Measurements from ENCODE around the gene RFX2. TPM values are rescaled to one million over a fixed set of nuclear protein-coding genes. Genes with fewer than 3 reads are reported as not detected.

Gene RFX2
- total and polyA plus RNA-seq, 10 of the 15 experiments (the other 5 are each of a cell fraction or from before 2014, with no cell fraction given), result 3.2 to 9.8 (median 4.7) TPM

DNA sequence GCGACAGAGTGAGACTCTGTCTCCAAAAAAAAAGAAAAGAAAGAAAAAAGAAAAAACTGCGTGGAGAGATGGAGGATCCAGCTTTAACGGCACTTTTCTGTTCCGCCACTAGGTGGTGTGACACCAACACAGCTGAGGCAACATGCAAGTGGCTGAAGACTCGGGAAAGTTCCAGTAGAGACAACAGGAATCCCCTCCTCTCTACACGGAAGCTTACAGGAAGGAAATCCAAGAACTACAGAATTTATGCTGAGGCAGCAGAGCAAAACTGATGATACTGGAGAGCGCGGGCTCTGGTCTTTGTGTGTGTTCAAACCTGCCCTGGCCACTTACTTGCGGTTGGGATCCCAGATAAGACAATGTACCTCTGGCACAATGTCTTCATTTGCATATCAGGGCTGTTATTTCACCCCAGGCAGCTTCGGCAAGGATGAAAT, 142.3 kb downstream of the RFX2 start:
- peaks cover 12% of the 10 kb centered on the region for H3K4me1 ChIP-seq (ENCODE audit: control insufficient read depth, insufficient read depth, low read length)
- no peak overlapping the region for H2AFZ ChIP-seq (ENCODE audit: control insufficient read depth, low read depth, low read length)
- H3K27me3 ChIP-seq (replicated peaks in 1 of 2; ENCODE audit: control insufficient read depth in 2 of 2, insufficient read depth in 2 of 2, low read length in 1 of 2), result no peaks in the 10 kb centered on the region
- H3K4me2 ChIP-seq (ENCODE audit: control insufficient read depth, insufficient read depth), result peak overlapping the region; percentile 72
- H3K4me3 ChIP-seq, result no peak overlapping the region
- ChIA-PET POLR2A (interaction anchor here (0.8 to 1.9 kb wide), 7 partner anchors 11 to 75 kb away, joined by 3 to 18 read pairs (median 4); partner anchors contain the start of genes NDUFA11, RANBP3 and VMAC), RAD21 (ENCODE audit: unreplicated experiment) (interaction anchor here (0.7 to 2.6 kb wide), 12 partner anchors 11 to 164 kb away, joined by 3 to 21 read pairs (median 5); partner anchors contain the start of genes NRTN, RANBP3 and VMAC), SMC1A (ENCODE audit: uncharacterized antibody, unreplicated experiment) (interaction anchor here (0.9 to 2.2 kb wide), 12 partner anchors 11 to 164 kb away, joined by 3 to 24 read pairs (median 4); partner anchors contain the start of genes NRTN, RANBP3 and VMAC), CTCF (interaction anchor here (0.6 to 3.9 kb wide), 28 partner anchors 11 to 251 kb away, joined by 3 to 76 read pairs (median 5); partner anchors contain the start of genes NDUFA11, NRTN, RANBP3 and VMAC)
- BruUV-seq (replicated peaks), result no TSS peak
- H3K79me2 ChIP-seq (ENCODE audit: control insufficient read depth, insufficient read depth, low read length), result peaks cover 84% of the 10 kb centered on the region
- H3K36me3 ChIP-seq (ENCODE audit: control insufficient read depth in 2 of 2, insufficient read depth in 2 of 2, low read length in 1 of 2), result peaks cover 3 to 9% of the 10 kb centered on the region in 2 experiments
- 11% methylated on average over 10 of the region's 10 CpGs for WGBS (ENCODE audit: insufficient coverage, insufficient replicate concordance, low lambda C conversion rate, missing lambda C conversion rate)
- peak overlapping the region; percentile 53 for H3K27ac ChIP-seq (ENCODE audit: control insufficient read depth, insufficient read depth)
- H4K20me1 ChIP-seq (ENCODE audit: control insufficient read depth, insufficient read depth), result peaks cover 28% of the 10 kb centered on the region
- ATAC-seq (peak; percentile 91), FAIRE-seq (peak; percentile 97), DNase-seq (ENCODE audit: low read depth, low spot score) (peak; percentile 17)
- no peak overlapping the region for H3K9ac ChIP-seq (ENCODE audit: control insufficient read depth, insufficient read depth, low read length)
- intact Hi-C loops (cut with micrococcal nuclease; ENCODE audit: unreplicated experiment), result no loop called here
- H3K9me3 ChIP-seq (replicated peaks; ENCODE audit: control insufficient read depth, insufficient read depth, low read length), result no peaks in the 10 kb centered on the region
- in situ Hi-C loops (cut with MboI), result no loop called here
- TF ChIP-seq ZNF274 (IDR thresholded peaks at IDR 0.05; ENCODE audit: insufficient read depth, insufficient read length), result no peak
- TF ChIP-seq NFIC (IDR thresholded peaks at IDR 0.05; ENCODE audit: low read depth, low read length), result no peak
- no peak for TF ChIP-seq ZNF384 (IDR thresholded peaks at IDR 0.05; ENCODE audit: borderline replicate concordance, low read depth, low read length)
- no peak for TF ChIP-seq POLR2AphosphoS5 (IDR thresholded peaks at IDR 0.05; ENCODE audit: low read length)
- TF ChIP-seq ATF7 (IDR thresholded peaks at IDR 0.05; ENCODE audit: low read depth), result 0 out of 2 replicates have a peak, but pooled peaks have one; percentile 19
- TF ChIP-seq NR2C1 (IDR thresholded peaks at IDR 0.05), result no peak
- TF ChIP-seq, protein P1, sequence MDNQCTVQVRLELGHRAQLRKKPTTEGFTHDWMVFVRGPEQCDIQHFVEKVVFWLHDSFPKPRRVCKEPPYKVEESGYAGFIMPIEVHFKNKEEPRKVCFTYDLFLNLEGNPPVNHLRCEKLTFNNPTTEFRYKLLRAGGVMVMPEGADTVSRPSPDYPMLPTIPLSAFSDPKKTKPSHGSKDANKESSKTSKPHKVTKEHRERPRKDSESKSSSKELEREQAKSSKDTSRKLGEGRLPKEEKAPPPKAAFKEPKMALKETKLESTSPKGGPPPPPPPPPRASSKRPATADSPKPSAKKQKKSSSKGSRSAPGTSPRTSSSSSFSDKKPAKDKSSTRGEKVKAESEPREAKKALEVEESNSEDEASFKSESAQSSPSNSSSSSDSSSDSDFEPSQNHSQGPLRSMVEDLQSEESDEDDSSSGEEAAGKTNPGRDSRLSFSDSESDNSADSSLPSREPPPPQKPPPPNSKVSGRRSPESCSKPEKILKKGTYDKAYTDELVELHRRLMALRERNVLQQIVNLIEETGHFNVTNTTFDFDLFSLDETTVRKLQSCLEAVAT (IDR thresholded peaks at IDR 0.05), result no peak
- TF ChIP-seq TCF12 (IDR thresholded peaks at IDR 0.05; ENCODE audit: low read depth, low read length), result no peak
- no peak for TF ChIP-seq ASH2L (IDR thresholded peaks at IDR 0.05; ENCODE audit: borderline replicate concordance, low read depth)
- TF ChIP-seq CHD4 (IDR thresholded peaks at IDR 0.05), result no peak
- TF ChIP-seq, protein P2, sequence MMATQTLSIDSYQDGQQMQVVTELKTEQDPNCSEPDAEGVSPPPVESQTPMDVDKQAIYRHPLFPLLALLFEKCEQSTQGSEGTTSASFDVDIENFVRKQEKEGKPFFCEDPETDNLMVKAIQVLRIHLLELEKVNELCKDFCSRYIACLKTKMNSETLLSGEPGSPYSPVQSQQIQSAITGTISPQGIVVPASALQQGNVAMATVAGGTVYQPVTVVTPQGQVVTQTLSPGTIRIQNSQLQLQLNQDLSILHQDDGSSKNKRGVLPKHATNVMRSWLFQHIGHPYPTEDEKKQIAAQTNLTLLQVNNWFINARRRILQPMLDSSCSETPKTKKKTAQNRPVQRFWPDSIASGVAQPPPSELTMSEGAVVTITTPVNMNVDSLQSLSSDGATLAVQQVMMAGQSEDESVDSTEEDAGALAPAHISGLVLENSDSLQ (IDR thresholded peaks at IDR 0.05), result no peak
- TF ChIP-seq, protein P3, sequence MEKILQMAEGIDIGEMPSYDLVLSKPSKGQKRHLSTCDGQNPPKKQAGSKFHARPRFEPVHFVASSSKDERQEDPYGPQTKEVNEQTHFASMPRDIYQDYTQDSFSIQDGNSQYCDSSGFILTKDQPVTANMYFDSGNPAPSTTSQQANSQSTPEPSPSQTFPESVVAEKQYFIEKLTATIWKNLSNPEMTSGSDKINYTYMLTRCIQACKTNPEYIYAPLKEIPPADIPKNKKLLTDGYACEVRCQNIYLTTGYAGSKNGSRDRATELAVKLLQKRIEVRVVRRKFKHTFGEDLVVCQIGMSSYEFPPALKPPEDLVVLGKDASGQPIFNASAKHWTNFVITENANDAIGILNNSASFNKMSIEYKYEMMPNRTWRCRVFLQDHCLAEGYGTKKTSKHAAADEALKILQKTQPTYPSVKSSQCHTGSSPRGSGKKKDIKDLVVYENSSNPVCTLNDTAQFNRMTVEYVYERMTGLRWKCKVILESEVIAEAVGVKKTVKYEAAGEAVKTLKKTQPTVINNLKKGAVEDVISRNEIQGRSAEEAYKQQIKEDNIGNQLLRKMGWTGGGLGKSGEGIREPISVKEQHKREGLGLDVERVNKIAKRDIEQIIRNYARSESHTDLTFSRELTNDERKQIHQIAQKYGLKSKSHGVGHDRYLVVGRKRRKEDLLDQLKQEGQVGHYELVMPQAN (conservative IDR thresholded peaks at IDR 0.05), result no peak
- TF ChIP-seq, protein P4, sequence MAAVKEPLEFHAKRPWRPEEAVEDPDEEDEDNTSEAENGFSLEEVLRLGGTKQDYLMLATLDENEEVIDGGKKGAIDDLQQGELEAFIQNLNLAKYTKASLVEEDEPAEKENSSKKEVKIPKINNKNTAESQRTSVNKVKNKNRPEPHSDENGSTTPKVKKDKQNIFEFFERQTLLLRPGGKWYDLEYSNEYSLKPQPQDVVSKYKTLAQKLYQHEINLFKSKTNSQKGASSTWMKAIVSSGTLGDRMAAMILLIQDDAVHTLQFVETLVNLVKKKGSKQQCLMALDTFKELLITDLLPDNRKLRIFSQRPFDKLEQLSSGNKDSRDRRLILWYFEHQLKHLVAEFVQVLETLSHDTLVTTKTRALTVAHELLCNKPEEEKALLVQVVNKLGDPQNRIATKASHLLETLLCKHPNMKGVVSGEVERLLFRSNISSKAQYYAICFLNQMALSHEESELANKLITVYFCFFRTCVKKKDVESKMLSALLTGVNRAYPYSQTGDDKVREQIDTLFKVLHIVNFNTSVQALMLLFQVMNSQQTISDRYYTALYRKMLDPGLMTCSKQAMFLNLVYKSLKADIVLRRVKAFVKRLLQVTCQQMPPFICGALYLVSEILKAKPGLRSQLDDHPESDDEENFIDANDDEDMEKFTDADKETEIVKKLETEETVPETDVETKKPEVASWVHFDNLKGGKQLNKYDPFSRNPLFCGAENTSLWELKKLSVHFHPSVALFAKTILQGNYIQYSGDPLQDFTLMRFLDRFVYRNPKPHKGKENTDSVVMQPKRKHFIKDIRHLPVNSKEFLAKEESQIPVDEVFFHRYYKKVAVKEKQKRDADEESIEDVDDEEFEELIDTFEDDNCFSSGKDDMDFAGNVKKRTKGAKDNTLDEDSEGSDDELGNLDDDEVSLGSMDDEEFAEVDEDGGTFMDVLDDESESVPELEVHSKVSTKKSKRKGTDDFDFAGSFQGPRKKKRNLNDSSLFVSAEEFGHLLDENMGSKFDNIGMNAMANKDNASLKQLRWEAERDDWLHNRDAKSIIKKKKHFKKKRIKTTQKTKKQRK (IDR thresholded peaks at IDR 0.05; ENCODE audit: low read depth, low read length), result no peak
- no peak for TF ChIP-seq KLF5 (IDR thresholded peaks at IDR 0.05; ENCODE audit: partially characterized antibody)
- TF ChIP-seq RFX5 (IDR thresholded peaks at IDR 0.05; ENCODE audit: low read depth, low read length), result no peak
- TF ChIP-seq MEF2A (IDR thresholded peaks at IDR 0.05; ENCODE audit: insufficient read depth, low read depth, low read length), result no peak
- TF ChIP-seq, protein P5, sequence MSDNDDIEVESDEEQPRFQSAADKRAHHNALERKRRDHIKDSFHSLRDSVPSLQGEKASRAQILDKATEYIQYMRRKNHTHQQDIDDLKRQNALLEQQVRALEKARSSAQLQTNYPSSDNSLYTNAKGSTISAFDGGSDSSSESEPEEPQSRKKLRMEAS (IDR thresholded peaks at IDR 0.05; ENCODE audit: low read depth, low read length), result no peak
